NCI-H82 (cell line): ENCODE measurements around the gene ACOD1.
"Not testable (repeated sequence)": the region's sequence is repeated elsewhere in the genome, so short reads cannot be mapped to it uniquely, and the experiment has no call there.

Source experiments
- DNase-seq: peaks from one replicate; lab custom pipeline; 2025; lab: John Stamatoyannopoulos, UW

The ACOD1 gene

DNA sequence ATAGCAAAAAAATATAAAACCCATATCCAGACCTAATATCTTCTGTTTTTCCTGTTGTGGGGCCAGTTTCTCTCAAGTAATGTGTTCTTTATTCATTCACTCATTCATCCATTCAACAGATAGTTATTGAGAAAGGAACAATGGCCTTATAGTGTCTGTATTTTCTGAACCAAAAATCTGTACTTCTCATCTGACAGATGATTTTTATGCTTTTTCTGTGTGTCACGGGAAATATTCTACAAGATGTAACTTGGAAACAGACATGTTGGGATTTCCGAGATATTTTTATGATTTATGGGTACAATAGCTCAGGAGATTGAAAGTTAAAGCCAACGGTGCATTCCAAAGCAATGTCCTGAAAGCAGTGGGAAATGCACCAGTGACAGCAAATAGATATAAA lies 5.7 kb downstream of the ACOD1 start:
- no peak for DNase-seq

DNA sequence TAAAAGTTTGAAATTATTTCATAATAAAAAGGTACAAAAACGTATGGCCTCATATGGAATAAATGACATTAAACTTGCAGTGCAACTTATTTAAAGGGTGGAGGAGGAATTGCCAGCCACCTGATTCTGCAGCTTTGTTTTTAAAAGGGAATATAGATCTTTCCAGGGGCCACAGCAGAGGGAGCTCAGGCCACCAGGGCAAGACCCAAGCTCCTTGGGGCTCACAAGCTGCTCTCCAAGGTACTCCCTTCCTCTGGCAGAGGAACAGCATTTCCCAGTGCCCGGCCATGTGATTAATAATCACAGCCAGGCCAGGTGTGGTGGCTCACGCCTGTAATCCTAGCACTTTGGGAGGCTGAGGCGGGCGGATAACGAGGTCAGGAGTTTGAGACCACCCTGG lies 6.2 kb downstream of the ACOD1 start:
- DNase-seq = no peak

GRCh38 chr13:76955193-76955592 lies 6.9 kb downstream of the ACOD1 start:
- DNase-seq = no peak

- no peak for DNase-seq
Observed at GRCh38 chr13:76955661-76956060, 7.3 kb downstream of the ACOD1 start.

GRCh38 chr13:76958841-76959432 lies 10.6 kb downstream of the ACOD1 start:
- DNase-seq = no peak

GRCh38 chr13:76959734-76960133 lies 11.4 kb downstream of the ACOD1 start:
- DNase-seq = not testable (repeated sequence)

- DNase-seq = no peak
Observed at GRCh38 chr13:76965759-76966421, 17.6 kb downstream of the ACOD1 start.

DNA sequence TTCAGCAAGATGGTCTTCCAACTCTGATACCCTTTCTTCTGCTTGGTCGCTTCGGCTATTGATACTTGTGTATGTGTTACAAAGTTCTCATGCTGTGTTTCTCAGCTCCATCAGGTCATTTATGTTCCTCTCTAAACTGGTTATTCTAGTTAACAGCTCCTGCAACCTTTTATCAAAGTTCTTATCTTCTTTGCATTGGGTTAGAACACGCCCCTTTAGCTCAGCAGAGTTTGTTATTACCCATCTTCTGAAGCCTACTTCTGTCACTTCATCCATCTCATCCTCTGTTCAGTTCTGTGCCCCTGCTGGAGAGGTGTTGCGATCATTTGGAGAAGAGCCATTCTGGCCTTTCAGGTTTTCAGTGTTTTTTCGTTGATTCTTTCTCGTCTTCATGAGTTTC lies 18.7 kb downstream of the ACOD1 start:
- DNase-seq = no peak

GRCh38 chr13:76968041-76968440 lies 19.7 kb downstream of the ACOD1 start:
- DNase-seq = peak; percentile 99

DNA sequence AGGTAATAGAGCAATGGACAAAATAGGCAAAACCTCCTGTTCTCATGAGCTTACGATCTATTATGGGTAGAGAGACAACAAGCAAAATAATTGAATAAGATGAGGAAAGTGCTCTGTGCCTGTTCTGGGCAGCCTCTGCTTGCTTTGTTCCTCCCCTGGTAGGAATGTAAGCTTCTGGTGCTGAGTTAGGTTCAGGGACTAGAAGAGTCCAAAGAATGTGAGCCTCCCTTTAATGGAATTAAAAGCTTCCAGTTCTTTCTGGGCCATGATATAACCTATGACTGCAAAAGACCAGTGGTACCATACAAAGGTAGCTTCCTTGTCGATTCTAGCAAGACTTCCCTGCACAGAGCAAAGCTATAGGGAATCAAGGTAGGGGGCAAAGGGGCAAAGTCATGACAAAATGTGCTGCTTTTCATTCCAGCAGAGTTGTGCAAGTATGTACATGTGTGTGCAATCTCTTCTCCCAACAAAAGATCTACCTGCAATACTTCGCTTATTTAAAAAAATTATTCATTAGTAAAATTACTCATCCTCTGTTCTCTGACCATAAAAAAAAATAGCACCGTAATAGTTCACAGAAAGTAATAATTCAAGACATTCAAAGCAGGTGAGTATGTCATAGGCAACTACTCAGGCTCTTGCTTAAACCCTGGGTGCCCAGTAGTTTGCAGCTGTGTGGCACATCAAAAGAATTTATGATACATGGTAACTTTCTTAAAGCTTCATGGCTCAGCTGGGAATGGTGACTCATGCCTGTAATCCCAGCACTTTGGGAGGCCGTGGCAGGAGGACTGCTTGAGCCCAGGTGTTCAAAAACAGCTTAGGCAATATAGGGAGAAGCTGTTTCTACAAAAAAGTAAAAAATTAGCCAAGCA lies 21.4 kb downstream of the ACOD1 start:
- DNase-seq = no peak

GRCh38 chr13:76971215-76971614 lies 22.9 kb downstream of the ACOD1 start:
- no peak for DNase-seq

- no peak for DNase-seq
Observed at GRCh38 chr13:76971851-76972829, 23.8 kb downstream of the ACOD1 start.

DNA sequence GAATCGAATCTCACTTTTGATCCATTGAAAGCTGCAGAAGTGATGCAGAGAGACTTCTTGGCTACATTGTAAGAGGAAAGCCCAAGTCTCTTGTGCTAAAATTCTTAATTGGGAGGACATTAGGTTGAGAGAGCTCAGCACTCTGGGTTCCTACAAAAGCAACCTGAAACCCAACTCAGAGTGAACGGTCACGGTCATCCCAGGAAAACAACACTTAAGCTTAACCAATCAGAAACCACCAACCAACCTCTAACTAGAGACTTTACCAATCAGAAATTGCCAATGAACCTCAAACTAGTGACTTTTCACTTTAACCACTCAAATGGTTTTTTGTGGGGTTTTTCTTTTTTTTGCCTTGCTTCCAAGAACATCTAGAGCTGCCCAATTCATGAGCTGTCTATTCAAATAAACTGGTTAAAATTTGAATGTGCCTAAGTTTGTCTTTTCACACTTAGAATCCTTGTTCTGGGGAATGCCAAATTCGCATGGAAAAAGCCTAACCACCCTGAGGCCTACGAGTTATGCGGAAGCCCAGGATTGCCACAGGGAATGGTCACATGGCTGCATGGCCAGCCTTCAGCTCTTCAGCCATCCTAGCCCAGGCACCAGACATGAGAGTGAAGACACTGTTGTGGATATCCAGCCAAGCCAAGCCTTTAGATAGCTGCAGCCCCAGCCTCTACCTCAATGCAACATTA lies 25.8 kb downstream of the ACOD1 start:
- DNase-seq = no peak

DNA sequence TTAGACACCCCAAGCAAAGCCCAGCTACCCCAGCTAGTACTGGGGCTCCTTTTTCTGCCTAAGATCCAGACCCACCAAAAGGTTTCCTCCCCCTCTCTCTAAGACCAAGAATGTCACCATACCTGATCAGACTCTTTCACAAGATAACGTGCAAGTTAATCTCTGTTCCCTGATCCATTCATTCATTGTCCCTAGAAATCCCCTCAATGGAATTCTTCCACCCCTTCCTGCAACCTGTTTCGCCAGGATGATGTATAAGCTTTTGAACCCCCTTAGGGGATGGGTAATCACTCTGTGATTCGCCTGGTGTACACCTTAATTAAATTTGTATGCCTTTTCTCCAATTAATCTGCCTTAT lies 26.3 kb downstream of the ACOD1 start:
- DNase-seq = peak; percentile 75

DNA sequence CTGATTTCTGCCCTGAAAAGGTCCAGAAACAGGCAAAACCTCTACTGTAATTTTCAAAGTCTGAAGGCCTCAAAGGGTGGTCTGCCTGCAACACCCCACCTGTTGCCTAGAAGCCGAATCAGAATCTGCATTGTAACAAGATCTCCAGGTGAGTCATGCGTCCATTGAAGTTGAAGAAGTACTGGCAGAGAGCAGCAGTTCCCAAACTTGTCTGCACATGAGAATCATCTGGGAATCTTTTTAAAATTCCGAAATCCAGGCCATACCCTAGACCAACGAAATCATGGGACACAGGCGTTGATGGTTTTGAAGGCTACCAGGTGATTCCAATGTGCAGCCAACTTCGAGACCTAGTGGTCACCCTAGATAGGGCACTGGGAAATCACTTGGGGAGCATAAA lies 27.6 kb downstream of the ACOD1 start:
- DNase-seq = no peak

GRCh38 chr13:76976490-76976889 lies 28.2 kb downstream of the ACOD1 start:
- DNase-seq = no peak

DNA sequence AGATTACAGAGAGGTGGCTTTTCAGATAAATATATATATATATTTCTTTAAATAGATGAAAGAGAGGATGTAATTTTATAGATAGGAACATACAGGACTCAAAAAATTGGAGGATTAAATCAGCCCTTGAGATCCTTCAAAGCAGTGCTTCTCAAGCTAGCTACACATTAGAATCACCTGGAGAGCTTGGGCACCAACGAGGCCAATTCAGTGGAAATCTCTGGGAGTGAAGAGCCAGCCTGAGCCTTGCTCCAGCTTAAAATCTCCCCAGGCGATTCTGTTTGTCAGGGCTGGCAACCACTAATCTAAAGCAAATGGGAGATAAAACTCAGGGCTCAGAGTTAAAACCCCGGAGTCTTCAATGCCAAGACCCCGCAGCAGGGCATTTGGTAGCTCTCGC lies 28.6 kb downstream of the ACOD1 start:
- no peak for DNase-seq

- DNase-seq = peak; percentile 91
Observed at GRCh38 chr13:76980075-76980718, 31.9 kb downstream of the ACOD1 start.

DNA sequence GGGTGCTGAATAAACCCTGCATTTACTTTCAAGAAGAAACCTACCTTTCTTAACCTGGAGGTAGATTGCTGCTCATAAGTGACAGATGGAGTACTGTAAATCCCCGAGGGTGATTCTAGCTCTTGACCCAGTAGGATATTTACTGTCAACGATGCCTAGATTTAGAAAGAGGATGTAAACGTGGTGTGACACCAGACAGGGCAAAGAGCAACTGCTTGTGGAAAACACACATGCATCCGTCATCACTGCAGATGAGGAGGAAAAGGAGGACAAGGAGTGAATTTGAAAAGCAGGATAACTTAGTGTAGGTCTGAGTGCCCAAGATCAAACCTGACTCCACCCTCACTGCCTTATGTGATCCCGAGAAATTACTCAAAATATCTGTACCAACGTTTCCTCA lies 33.8 kb downstream of the ACOD1 start:
- DNase-seq = peak; percentile 69

- no peak for DNase-seq
Observed at GRCh38 chr13:76983676-76984075, 35.4 kb downstream of the ACOD1 start.

- no peak for DNase-seq
Observed at GRCh38 chr13:76991432-76991795, 43.1 kb downstream of the ACOD1 start.
